Trophoblast cell (in vitro differentiated cells and primary cell): ENCODE data around the gene BPIFB2.

Source experiments
- DNase-seq, 2 donors: peaks; one replicate each; pipeline ENCODE4 v3.0.0-alpha.2; 2016
- H2AFZ ChIP-seq: 2 replicates; pipeline ENCODE4 v1.6.1; 2013; ENCODE audit warnings: low read length, moderate library complexity, mild to moderate bottlenecking; ENCODE audit not compliant: insufficient read depth, poor library complexity
- H2AK5ac ChIP-seq: 2 replicates; pipeline ENCODE4 v1.6.1; 2013; ENCODE audit warnings: mild to moderate bottlenecking, low read length
- H2BK120ac ChIP-seq: 2 replicates; pipeline ENCODE4 v1.6.1; 2013; ENCODE audit warnings: low read length, mild to moderate bottlenecking, moderate library complexity; ENCODE audit not compliant: insufficient read depth, poor library complexity
- H2BK12ac ChIP-seq: 2 replicates; pipeline ENCODE4 v1.6.1; 2013; ENCODE audit warnings: mild to moderate bottlenecking, low read length, moderate library complexity
- H2BK5ac ChIP-seq: 2 replicates; pipeline ENCODE4 v1.6.1; 2013; ENCODE audit warnings: low read length, low read depth, moderate library complexity, mild to moderate bottlenecking; ENCODE audit not compliant: poor library complexity
- H3K14ac ChIP-seq: 2 replicates; pipeline ENCODE4 v1.6.1; 2013; ENCODE audit warnings: mild to moderate bottlenecking, low read length
- H3K18ac ChIP-seq: 2 replicates; pipeline ENCODE4 v1.6.1; 2013; ENCODE audit warnings: mild to moderate bottlenecking, low read length
- H3K23ac ChIP-seq: 2 replicates; pipeline ENCODE4 v1.6.1; 2013; ENCODE audit warnings: low read length
- H3K27ac ChIP-seq: 2 replicates; pipeline ENCODE4 v1.5.1; 2013; ENCODE audit warnings: low read depth, mild to moderate bottlenecking, inconsistent platforms, low read length, moderate library complexity
- H3K27me3 ChIP-seq: 2 replicates; pipeline ENCODE4 v1.6.1; 2013; ENCODE audit warnings: inconsistent platforms, mild to moderate bottlenecking, low read length, moderate library complexity; ENCODE audit not compliant: insufficient read depth
- H3K36me3 ChIP-seq, 2 experiments: 1 replicate in 1 of 2; 2 replicates in 1 of 2; pipeline ENCODE4 v1.6.1; 2013; ENCODE audit warnings: low read length in 2 of 2, mild to moderate bottlenecking in 2 of 2, moderate library complexity in 1 of 2; ENCODE audit not compliant: insufficient read depth in 2 of 2, control insufficient read depth in 1 of 2
- H3K4ac ChIP-seq: 2 replicates; pipeline ENCODE4 v1.6.1; 2013; ENCODE audit warnings: low read depth, mild to moderate bottlenecking, low read length, moderate library complexity
- H3K4me1 ChIP-seq, 2 experiments: 1 replicate in 1 of 2; 2 replicates in 1 of 2; pipeline ENCODE4 v1.6.1; 2013; ENCODE audit warnings: low read length in 2 of 2, mild to moderate bottlenecking in 2 of 2, moderate library complexity in 1 of 2; ENCODE audit not compliant: insufficient read depth in 2 of 2, control insufficient read depth in 1 of 2
- H3K4me2 ChIP-seq: 2 replicates; pipeline ENCODE4 v1.6.1; 2013; ENCODE audit warnings: inconsistent platforms, mild to moderate bottlenecking, low read length, moderate library complexity
- H3K4me3 ChIP-seq: 2 replicates; pipeline ENCODE4 v1.5.1; 2013; ENCODE audit warnings: mild to moderate bottlenecking, low read depth, low read length, inconsistent platforms
- H3K79me1 ChIP-seq: one replicate; pipeline ENCODE4 v1.6.1; 2013; ENCODE audit warnings: low read length
- H3K79me2 ChIP-seq: 2 replicates; pipeline ENCODE4 v1.6.1; 2013; ENCODE audit warnings: low read length, mild to moderate bottlenecking; ENCODE audit not compliant: control insufficient read depth, insufficient read depth, poor library complexity
- H3K9ac ChIP-seq: 2 replicates; pipeline ENCODE4 v1.6.1; 2013; ENCODE audit warnings: mild to moderate bottlenecking, low read length
- H3K9me3 ChIP-seq: 2 replicates; pipeline ENCODE4 v1.6.1; 2013; ENCODE audit warnings: low read depth, mild to moderate bottlenecking, control low read depth, inconsistent platforms, low read length; ENCODE audit not compliant: insufficient read depth
- H4K12ac ChIP-seq: 2 replicates; pipeline ENCODE4 v1.6.1; 2013; ENCODE audit warnings: low read depth, mild to moderate bottlenecking, low read length, moderate library complexity
- H4K8ac ChIP-seq: 2 replicates; pipeline ENCODE4 v1.6.1; 2013; ENCODE audit warnings: low read depth, mild to moderate bottlenecking, low read length, moderate library complexity
- H4K91ac ChIP-seq: one replicate; pipeline ENCODE4 v1.6.1; 2013; ENCODE audit warnings: low read depth, mild to moderate bottlenecking, low read length, moderate library complexity
- WGBS: extraction: QIAGEN DNeasy Blood & Tissue Kit; methylation state at CpG from one replicate; pipeline ENCODE4 v1.1.7; 2013; ENCODE audit warnings: missing lambda C conversion rate; ENCODE audit not compliant: insufficient read length, insufficient coverage; ENCODE audit errors: extremely low coverage; 5-methylcytosine and 5-hydroxymethylcytosine counted together

The BPIFB2 gene

DNA sequence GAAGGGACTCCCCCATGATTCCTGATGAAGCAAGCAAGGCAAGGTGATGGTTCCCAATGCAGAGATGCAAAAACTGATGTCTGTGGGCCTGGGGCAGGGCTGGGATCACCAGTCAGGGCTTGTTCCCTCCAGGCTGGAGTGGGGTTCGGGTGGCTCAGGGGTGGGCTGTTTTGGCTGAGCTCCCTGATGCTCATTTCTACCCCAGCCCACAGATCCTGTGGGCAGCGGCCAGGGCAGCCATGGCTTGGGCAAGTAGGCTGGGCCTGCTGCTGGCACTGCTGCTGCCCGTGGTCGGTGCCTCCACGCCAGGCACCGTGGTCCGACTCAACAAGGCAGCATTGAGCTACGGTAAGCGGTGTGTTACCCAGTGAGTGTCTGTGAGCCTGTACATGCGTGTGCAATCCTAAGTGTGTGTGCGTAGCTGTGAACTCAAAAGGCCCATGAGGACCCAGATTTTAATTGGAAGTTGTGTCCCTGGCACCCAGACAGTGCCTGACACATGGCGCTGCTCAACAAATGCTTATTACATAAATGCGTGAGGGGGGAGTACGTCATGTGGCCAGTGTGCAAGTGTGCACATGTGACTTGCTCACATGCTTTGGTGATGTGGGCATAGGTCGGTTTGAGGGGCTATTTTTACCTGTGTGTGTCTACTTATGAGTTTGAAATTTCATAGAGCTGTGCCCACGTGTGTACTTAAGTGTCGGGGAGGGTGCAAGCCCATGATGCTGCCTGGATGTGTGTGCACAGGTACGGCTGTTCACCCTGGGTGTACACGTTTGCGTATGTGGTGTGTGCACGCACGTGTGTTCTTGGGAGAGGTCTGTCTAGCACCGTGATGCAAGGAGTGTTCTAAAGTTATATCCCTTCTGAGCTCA lies 1.1 kb downstream of the BPIFB2 start:
- Histone ChIP-seq H3K18ac (no peak overlapping the region), H3K14ac (no peak overlapping the region), H3K4me2 (no peak overlapping the region), H3K27me3 (no peaks in the 10 kb centered on the region), H2AFZ (no peak overlapping the region), H3K4me1 (no peaks in the 10 kb centered on the region), H3K9ac (no peak overlapping the region), H3K4ac (no peak overlapping the region), H3K36me3 (no peaks in the 10 kb centered on the region), H2BK5ac (no peak overlapping the region), H2BK12ac (no peak overlapping the region), H4K8ac (no peak overlapping the region), H3K79me1 (no peaks in the 10 kb centered on the region), H3K27ac (no peak overlapping the region), H2AK5ac (no peak overlapping the region), H2BK120ac (no peak overlapping the region), H4K12ac (no peak overlapping the region), H3K4me3 (no peak overlapping the region), H4K91ac (no peak overlapping the region), H3K9me3 (no peaks in the 10 kb centered on the region), H3K23ac (no peak overlapping the region), H3K79me2 (no peaks in the 10 kb centered on the region)
- no peak for DNase-seq
- WGBS = no CpG with 5 or more reads among the region's 23 CpGs

DNA sequence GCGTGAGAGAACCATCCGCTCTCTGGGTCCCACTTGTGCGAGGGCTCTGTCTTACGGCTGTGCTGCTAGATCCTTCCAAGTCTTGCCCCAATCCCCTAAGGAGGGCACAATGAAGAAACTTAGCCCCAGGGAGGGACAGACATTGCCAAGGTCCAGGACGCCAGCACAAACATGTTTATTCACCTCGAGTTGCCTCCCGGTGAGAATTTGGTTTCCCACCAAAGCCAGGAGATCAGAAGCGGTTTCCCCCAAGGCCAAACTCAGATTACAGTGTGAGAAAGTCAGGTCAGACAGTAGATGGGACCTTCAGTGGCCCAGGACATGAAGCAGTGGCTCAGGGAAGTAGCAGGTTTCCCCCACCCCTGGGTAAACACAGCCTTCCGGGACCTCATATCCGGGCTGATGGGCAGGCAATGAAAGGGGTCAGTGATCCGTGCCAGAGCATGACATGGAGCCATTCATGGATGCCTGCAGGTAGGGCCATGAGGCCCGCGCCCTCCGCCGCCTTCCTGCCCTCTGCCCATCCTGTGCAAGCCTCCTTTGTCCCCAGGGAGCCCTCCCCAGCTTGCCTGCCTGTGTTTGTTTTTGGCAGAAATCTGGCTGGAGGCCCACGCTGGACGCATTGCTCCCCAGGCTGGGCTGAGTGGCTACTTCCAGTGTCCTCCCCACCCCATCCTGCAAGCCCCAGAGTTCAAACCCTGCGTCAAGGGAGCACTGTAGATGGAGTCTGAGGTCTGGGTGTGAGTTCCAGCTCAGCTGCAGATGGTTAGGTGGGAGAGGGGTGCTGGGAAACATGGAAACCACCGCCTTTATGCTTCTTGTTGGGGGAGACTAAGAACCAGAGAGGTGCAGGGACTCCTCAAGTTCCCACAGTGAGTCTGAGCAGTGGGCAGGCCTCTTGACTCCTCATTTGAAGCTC lies 2.0 kb downstream of the BPIFB2 start:
- Histone ChIP-seq H3K23ac (no peak overlapping the region), H3K4me3 (no peak overlapping the region)

DNA sequence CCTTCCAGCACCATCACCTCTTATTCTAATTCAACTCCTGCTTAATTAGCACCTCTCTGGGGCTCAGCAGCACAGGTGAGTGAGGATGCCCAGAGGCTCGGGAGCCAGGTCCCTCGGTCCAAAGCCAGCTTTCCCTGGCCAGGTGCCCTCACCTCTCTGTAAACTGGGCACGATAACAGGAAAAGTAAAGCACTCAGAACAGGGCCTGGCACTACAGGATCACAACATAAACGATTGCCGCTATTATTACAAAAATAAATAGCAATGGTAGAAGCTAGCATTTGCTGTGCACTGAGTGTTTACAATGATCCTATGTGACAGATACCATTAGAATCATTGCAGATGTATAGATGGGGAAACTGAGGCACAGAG lies 2.6 kb downstream of the BPIFB2 start:
- Histone ChIP-seq H3K23ac (no peak overlapping the region), H3K9me3 (no peaks in the 10 kb centered on the region)
- whole genome bisulfite sequencing = no CpG with 5 or more reads among the region's 5 CpGs

More for the DNA sequence above, 2.0 kb downstream of the BPIFB2 start:
- Histone ChIP-seq H3K9me3 (no peaks in the 10 kb centered on the region), H2AK5ac (no peak overlapping the region), H3K27me3 (no peaks in the 10 kb centered on the region), H2AFZ (no peak overlapping the region), H2BK5ac (no peak overlapping the region), H3K4ac (no peak overlapping the region), H4K8ac (no peak overlapping the region), H2BK120ac (no peak overlapping the region), H2BK12ac (no peak overlapping the region), H3K79me2 (no peaks in the 10 kb centered on the region), H3K36me3 (no peaks in the 10 kb centered on the region), H3K79me1 (no peaks in the 10 kb centered on the region), H3K27ac (no peak overlapping the region), H3K4me2 (no peak overlapping the region), H4K12ac (no peak overlapping the region), H3K18ac (no peak overlapping the region), H3K9ac (no peak overlapping the region), H4K91ac (no peak overlapping the region), H3K14ac (no peak overlapping the region), H3K4me1 (no peaks in the 10 kb centered on the region)
- WGBS = no CpG with 5 or more reads among the region's 19 CpGs
- DNase-seq = no peak

DNA sequence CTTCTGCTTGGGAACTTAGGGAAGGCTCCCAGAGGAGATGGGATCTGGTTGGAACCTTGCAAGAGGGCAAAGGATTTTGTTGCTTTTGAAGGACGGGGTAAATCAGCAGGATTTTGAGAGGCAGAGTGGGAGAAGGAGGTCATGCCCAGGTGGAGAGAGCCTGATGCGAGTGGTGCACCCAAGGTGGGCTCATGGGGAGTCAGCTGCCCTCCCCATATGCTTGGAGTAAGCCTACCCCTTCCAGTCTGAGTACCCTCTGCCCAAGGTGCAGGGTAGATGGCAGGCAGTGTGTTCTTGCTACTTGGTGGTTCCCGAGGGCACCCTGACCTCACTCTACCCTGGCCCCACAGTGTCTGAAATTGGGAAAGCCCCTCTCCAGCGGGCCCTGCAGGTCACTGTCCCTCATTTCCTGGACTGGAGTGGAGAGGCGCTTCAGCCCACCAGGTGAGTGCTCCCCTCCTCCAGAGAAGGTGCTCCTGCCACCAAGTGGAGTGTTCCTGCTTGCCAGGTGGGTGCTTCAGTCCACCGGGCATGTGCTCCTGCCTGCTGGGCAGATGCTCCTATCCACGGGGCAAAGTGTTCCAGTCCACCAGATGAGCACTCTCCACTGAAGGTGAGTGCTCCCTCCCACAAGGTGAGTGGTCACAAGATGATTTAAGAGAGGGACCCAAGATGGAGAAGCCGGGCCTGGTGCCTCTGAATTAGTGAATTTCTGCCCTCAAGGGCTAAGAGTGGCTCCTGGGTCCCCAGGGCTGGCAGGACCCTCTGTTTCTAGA lies 3.4 kb downstream of the BPIFB2 start:
- Histone ChIP-seq H2BK12ac (no peak overlapping the region), H2BK5ac (no peak overlapping the region), H3K27ac (no peak overlapping the region), H3K79me1 (no peaks in the 10 kb centered on the region), H3K14ac (no peak overlapping the region), H3K36me3 (no peaks in the 10 kb centered on the region), H3K27me3 (no peaks in the 10 kb centered on the region), H3K4me1 (no peaks in the 10 kb centered on the region), H3K23ac (no peak overlapping the region), H3K4ac (no peak overlapping the region), H4K12ac (no peak overlapping the region), H3K9ac (no peak overlapping the region), H3K79me2 (no peaks in the 10 kb centered on the region), H3K9me3 (no peaks in the 10 kb centered on the region), H2BK120ac (no peak overlapping the region), H3K18ac (no peak overlapping the region), H4K91ac (no peak overlapping the region), H2AK5ac (no peak overlapping the region), H3K4me2 (no peak overlapping the region), H3K4me3 (no peak overlapping the region), H4K8ac (no peak overlapping the region), H2AFZ (no peak overlapping the region)
- no peak for DNase-seq
- no CpG with 5 or more reads among the region's 8 CpGs for whole genome bisulfite sequencing

More for the DNA sequence above, 2.6 kb downstream of the BPIFB2 start:
- DNase-seq = no peak
- Histone ChIP-seq H3K27me3 (no peaks in the 10 kb centered on the region), H3K79me1 (no peaks in the 10 kb centered on the region), H3K14ac (no peak overlapping the region), H2BK12ac (no peak overlapping the region), H2BK120ac (no peak overlapping the region), H3K9ac (no peak overlapping the region), H3K18ac (no peak overlapping the region), H4K91ac (no peak overlapping the region), H2BK5ac (no peak overlapping the region), H3K4me1 (no peaks in the 10 kb centered on the region), H2AFZ (no peak overlapping the region), H3K27ac (no peak overlapping the region), H3K4me2 (no peak overlapping the region), H3K36me3 (no peaks in the 10 kb centered on the region), H3K79me2 (no peaks in the 10 kb centered on the region), H4K12ac (no peak overlapping the region), H4K8ac (no peak overlapping the region), H3K4me3 (no peak overlapping the region), H3K4ac (no peak overlapping the region), H2AK5ac (no peak overlapping the region)
